Measurements from ENCODE around the gene FREY1.
A peak's percentile ranks its signal among the peaks of the same experiment; 100 is the strongest.

The FREY1 gene

DNA sequence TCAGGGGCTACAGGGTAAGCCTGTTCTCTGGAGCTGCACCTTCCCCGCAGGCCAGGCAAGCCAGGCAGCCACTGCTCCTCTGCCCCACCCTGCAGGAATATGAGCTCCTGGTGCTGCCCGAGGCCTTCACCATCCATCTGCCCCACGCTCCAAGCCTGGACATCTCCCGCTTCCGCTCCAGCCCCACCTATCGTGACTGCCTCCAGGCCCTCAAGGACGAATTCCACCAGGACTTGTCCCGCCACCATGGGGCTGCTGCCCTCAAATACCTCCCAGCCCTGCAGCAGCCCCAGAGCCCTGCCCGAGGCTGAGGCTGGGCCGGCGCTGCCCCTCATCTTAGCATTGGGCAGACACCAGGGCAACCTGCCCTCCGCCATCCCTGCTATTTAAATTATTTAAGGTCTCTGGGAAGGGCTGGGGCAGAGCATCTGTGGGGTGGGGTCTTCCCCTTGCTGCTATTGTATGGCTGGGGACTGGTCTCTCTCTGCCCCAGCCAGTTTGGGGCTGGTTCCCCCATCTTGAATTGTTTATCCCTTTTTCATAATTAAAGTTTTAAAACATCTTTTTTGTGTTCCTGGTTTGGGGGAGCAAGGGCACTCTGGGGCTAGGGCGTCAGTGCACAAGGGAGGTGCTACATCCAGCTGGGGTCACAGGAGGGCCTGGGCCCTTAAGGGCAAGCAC, 21.6 kb upstream of the FREY1 start:
- no peak for DNase-seq (ENCODE audit: low read depth in 3 of 3, low spot score in 1 of 3)

- DNase-seq (ENCODE audit: low read depth in 3 of 3, low spot score in 1 of 3) = no peak
Observed at GRCh38 chr11:45927684-45928413, 20.8 kb upstream of the FREY1 start.

- no peak for DNase-seq (ENCODE audit: low read depth in 3 of 3, low spot score in 1 of 3)
Observed at GRCh38 chr11:45927332-45927683, 20.2 kb upstream of the FREY1 start.

DNA sequence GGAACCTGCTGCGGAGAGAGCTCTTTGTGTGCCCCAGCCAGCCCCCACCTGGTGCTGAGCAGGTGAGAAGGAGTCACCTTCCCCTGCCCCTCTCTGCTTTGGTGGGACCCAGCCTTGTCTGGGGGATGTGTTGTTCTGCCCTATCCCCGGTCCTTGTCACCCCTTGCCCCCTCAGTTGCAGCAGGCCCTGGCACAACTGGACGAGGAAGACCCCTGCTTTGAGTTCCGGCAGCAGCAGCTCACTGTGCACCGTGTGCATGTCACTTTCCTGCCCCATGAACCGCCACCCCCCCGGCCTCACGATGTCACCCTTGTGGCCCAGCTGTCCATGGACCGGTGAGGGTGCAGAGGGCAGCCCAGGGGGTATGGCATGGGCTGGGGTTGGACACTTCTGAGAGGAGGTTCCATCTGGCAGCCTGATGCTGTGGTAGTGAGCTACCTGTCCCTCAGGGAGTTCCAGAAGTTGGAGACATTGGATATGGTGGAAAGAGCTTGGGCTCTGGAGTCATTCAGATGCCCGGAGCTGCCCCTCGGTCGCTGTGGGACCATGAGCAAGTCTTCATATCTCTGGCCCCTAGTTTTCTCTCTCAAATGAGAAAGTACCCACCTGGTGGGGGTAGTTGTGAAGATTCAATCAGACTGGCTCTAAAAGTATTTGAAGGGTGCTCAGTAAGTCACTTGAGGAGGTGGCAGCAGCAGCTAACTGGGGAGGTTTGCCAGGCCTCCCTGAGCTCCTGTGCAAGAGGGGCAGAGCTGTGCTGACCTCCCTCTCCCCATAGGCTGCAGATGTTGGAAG, 19.7 kb upstream of the FREY1 start:
- DNase-seq (ENCODE audit: low read depth in 3 of 3, low spot score in 1 of 3) = no peak

- no peak for DNase-seq (ENCODE audit: low read depth in 3 of 3, low spot score in 1 of 3)
Observed at GRCh38 chr11:45926001-45926401, 18.9 kb upstream of the FREY1 start.

DNA sequence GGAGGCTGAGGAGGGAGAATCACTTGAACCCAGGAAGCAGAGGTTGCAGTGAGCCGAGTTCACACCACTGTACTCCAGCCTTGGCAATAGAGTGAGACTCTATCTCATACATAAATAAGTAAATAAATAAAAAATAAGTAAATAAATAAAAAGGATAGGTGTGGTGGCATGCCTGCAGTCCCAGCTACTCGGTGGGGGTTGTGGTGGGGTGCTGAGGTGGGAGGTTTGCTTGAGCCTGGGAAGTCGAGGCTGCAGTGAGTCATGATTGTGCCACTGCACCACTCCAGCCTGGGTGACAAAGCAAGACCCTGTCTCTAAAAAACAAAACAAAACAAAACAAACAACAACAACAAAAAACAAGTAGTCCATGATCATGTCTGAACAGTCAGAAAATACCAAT, 18.5 kb upstream of the FREY1 start:
- no peak for DNase-seq (ENCODE audit: low read depth in 3 of 3, low spot score in 1 of 3)

- DNase-seq (ENCODE audit: low read depth in 3 of 3, low spot score in 1 of 3) = no peak
Observed at GRCh38 chr11:45924927-45925326, 17.9 kb upstream of the FREY1 start.

- DNase-seq (ENCODE audit: low read depth in 3 of 3, low spot score in 1 of 3) = no peak
Observed at GRCh38 chr11:45924036-45924915, 17.2 kb upstream of the FREY1 start.

DNA sequence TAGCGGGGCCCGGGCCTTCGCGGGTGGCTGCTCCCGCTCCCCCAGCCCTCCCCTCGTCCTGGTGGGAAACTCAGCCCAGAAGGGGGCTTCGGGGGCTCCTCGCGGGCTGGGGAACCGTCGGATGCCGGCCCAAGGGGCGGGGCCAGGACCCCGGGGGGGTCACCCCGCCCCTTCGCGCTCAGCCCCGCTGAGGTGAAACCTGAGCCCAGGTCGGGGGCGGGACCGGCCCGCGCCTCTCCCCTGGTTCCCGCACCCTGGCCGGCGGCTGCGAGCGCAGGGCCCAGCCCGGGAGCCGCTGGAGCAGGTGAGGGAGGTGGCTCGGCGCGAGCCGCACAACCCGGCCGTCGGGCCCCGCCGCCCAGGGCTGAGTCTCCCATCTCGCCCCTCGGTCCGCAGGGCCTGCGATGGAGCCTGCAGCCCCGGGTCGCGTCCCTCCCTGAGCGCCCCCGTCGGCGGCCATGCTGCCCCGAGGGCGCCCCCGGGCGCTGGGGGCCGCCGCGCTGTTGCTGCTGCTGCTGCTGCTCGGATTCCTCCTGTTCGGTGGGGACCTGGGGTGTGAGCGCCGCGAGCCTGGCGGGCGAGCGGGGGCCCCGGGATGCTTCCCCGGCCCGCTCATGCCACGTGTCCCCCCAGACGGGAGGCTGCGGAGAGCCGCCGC, 15.5 kb upstream of the FREY1 start, which contains the start of gene LARGE2:
LARGE2 (plus strand) TSS at position 232 of the 658 bp plus-strand sequence; CDS start at position 459, 227 bp downstream.
- no peak for DNase-seq (ENCODE audit: low read depth in 3 of 3, low spot score in 1 of 3)

DNA sequence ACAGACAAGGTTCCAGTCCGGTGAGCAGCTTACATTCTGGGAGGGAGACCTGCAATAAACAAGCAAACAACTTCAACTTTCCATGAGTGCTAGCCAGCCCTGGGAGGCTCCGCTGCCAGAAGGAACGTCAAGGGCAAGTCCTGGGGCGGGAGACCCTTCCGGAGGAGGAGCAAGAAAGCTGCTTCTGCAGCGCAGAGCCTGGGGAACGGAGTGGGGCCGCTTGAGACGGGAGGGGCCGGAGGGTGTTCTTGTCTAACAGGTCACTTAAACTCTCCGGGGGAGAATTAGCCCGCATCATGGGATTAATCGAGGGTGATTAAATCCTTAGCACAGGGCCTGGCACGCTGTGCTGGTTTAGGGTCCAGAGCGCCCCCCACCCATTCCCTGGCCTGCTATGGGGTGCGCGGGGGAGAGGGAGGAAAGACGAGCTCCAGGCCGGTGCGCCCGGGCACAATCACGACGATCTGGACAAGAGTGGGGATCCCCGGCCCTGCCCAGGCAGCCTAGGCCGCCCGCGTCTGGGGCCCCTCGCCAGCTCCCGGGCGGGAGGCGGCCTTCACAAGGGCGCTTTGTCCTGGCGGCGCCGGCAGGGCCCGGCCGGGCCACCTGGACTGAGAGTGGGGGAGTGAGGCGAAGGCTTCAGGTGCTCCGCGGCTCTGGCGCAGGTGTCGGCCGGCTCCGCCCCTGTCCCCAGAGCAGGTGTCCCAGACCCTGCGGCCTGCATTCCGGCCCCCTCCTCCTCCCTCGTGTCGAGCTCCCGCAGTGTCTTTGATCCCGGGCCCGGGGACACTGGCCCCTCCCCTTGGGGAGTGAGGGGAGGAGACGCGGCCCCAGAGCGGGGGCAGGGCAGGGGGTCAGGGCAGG, 14.7 kb upstream of the FREY1 start:
- no peak for DNase-seq (ENCODE audit: low read depth in 3 of 3, low spot score in 1 of 3)

DNA sequence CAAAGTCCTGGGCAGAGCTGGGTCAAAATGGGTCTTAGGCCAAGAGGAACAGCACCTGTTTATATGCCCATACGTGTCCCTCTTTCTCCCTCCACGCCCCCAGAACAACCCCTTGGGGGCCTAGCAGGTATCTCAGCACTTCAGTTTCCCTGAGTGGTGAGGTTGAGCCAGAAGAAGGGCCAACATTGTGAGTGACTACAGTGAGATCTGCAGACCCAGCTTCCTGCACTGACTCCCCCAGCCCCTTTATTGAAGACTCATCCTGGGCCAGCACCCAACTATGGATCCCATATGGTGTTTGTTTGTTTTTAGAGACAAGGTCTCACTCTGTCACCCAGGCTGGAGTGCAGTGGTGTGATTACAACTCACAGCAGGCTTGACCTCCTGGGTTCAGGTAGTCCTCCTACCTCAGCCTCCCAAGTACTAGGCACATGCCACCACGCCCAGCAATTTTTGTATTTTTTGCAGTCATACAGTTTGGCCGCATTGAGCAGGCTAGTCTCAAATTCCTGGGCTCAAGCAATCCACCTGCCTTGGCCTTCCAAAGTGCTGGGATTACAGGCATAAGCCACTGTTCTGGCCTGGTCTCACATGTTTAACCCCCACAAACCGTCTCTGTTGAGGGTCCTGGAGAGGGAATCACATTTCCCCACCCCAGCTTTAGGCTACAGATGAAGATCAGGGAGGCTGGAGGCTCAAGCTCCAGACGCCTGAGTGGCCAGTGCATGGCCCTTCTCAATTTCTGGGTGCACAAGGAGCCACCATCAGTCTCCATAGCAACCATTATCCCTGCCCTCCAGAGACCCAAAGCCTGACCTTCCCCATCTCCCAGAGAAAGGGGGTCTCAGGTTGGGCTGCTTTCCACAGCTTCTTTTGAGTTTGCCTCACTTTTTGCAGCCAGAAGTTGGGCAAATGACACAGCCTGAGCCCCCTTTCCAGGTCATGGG, 13.7 kb upstream of the FREY1 start:
- DNase-seq (ENCODE audit: low read depth in 3 of 3, low spot score in 1 of 3) = no peak

- no peak for DNase-seq (ENCODE audit: low read depth in 3 of 3, low spot score in 1 of 3)
Observed at GRCh38 chr11:45919806-45920530, 12.9 kb upstream of the FREY1 start.

GRCh38 chr11:45918962-45919675, 12.0 kb upstream of the FREY1 start:
- DNase-seq (ENCODE audit: low read depth in 3 of 3, low spot score in 1 of 3) = no peak

DNA sequence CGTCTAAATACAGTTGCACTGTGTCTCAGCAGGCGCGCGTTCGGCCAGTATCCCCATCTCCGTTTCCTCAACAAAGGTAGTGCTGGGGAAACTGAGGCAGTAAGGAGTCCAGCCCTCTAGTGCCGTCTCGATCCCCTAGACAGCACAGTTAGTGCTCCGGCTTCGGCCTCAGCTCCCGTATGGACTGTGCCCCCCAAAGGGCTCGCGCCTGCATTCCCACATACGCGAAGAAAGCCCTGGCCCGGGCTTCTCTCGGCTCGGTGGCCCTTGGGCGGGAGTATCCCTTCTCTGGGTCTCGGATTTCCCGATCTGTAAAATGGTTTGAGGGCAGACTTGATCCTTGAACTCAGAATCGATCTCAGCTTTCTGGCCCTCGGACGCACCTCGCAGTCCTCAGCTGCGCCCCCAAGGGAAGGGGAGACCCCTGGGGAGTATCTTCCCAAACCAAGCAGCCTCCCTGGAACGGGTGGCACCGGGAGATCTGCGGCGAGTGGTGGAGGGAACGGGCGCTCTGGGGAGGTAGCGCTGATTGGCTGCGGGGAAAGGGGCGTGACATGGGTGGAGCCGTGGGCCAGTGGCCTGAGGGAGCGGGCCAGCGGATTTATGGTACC, 11.4 kb upstream of the FREY1 start:
- DNase-seq (ENCODE audit: low read depth in 3 of 3, low spot score in 1 of 3) = peak in 1 of 3 donors; percentile 40

- DNase-seq (ENCODE audit: low read depth in 3 of 3, low spot score in 1 of 3) = peak; percentile 83 to 94 (median 87)
Observed at GRCh38 chr11:45917623-45918330, 10.7 kb upstream of the FREY1 start, which contains the start of gene PEX16. Gene PEX16, minus strand, starts transcription at chr11:45917877. Its CDS starts 66 bp downstream, at chr11:45917811.

GRCh38 chr11:45917286-45917622, 10.2 kb upstream of the FREY1 start:
- no peak for DNase-seq (ENCODE audit: low read depth in 3 of 3, low spot score in 1 of 3)

Data from stimulated activated CD4-positive, alpha-beta T cell treated with anti-CD3 and anti-CD28 coated beads, TNF-alpha, amount 100 ng/mL, for 1 hour (primary cell).